Measurements from ENCODE around the gene MARK3.

The MARK3 gene

GRCh38 chr14:103529383-103530365 lies 144.5 kb downstream of the MARK3 start:
- DNase-seq = no peak

- no peak for DNase-seq
Observed at GRCh38 chr14:103530390-103530789, 145.2 kb downstream of the MARK3 start.

GRCh38 chr14:103530831-103531230 lies 145.6 kb downstream of the MARK3 start:
- no peak for DNase-seq

GRCh38 chr14:103531421-103532215 lies 146.4 kb downstream of the MARK3 start:
- DNase-seq = no peak

- no peak for DNase-seq
Observed at GRCh38 chr14:103532216-103533136, 147.3 kb downstream of the MARK3 start.

- no peak for DNase-seq
Observed at GRCh38 chr14:103533137-103533998, 148.2 kb downstream of the MARK3 start.

GRCh38 chr14:103533999-103534575 lies 148.9 kb downstream of the MARK3 start:
- DNase-seq = no peak

- DNase-seq = no peak
Observed at GRCh38 chr14:103534576-103535061, 149.4 kb downstream of the MARK3 start.

- no peak for DNase-seq
Observed at GRCh38 chr14:103535081-103535890, 150.1 kb downstream of the MARK3 start.

GRCh38 chr14:103535891-103536565 lies 150.8 kb downstream of the MARK3 start:
- DNase-seq = no peak

- DNase-seq = no peak
Observed at GRCh38 chr14:103536693-103537092, 151.5 kb downstream of the MARK3 start.

- no peak for DNase-seq
Observed at GRCh38 chr14:103537175-103537990, 152.2 kb downstream of the MARK3 start.

- DNase-seq = peak; percentile 41 to 72
Observed at GRCh38 chr14:103538291-103539055, 153.3 kb downstream of the MARK3 start.

GRCh38 chr14:103539056-103539825 lies 154.0 kb downstream of the MARK3 start:
- DNase-seq = peak in 1 of 2 experiments; percentile 47

- no peak for DNase-seq
Observed at GRCh38 chr14:103540821-103541708, 155.8 kb downstream of the MARK3 start.
